ENCODE data around the gene TNRC18. TPM values are rescaled to one million over a fixed set of nuclear protein-coding genes. Genes with fewer than 3 reads are reported as not detected.

TNRC18 gene
- total and polyA plus RNA-seq, 12 donors: 10.1 to 42.3 (median 30.3) TPM

- no peaks in the 10 kb centered on the region for H3K27me3 ChIP-seq
- H3K36me3 ChIP-seq: peaks cover 0 to 7% (median 0%) of the 10 kb centered on the region in 9 donors
- no peak overlapping the region for H3K27ac ChIP-seq
- peaks cover 0 to 21% (median 7%) of the 10 kb centered on the region in 9 donors for H3K4me1 ChIP-seq
- intact Hi-C loops (cut with DNase I): no loop called here
- no peak for DNase-seq
- ATAC-seq: no peak
- H3K4me3 ChIP-seq: no peak overlapping the region
- H3K9me3 ChIP-seq: peaks cover 0 to 17% (median 3%) of the 10 kb centered on the region in 11 donors
- TF ChIP-seq CTCF (IDR thresholded peaks at IDR 0.05): no peak
- 97 to 98% methylated on average over 12 of the region's 12 CpGs for WGBS, 2 donors
These were observed 11.8 kb upstream of the TNRC18 start for GRCh38 chr7:5435291-5436002.

DNA sequence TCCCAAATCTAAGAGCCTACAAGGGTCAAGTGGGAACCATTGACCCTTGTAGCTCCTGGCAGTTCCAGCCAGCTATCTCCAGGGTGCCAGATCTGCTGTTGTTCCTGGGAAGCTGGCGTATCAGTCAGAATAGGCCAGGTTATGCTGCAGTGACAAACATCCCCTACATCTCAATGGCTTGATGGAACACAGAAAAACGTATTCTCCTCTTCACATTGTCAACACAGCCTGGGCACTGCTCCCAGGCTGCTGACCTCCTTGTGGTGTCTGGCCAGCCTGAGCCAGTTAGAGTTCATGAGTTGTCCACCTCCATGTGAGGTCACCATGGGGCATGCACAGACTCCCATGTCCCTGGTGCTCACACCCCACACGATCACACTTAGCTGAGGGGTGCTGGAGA is 9.5 kb upstream of the TNRC18 start:
- no peak for TF ChIP-seq CTCF (IDR thresholded peaks at IDR 0.05)
- ATAC-seq: no peak
- intact Hi-C loops (cut with DNase I): no loop called here
- H3K27ac ChIP-seq: no peak overlapping the region
- H3K4me1 ChIP-seq: peaks cover 17 to 35% (median 25%) of the 10 kb centered on the region in 9 donors
- 79 to 86% methylated on average over 3 of the region's 3 CpGs for WGBS, 2 donors
- no peak overlapping the region for H3K4me3 ChIP-seq
- H3K36me3 ChIP-seq: peaks cover 0 to 7% (median 0%) of the 10 kb centered on the region in 9 donors
- H3K27me3 ChIP-seq: peaks cover 0 to 6% (median 0%) of the 10 kb centered on the region in 7 donors
- no peak for DNase-seq
- H3K9me3 ChIP-seq: peaks cover 0 to 17% (median 3%) of the 10 kb centered on the region in 11 donors

GRCh38 chr7:5432691-5433090 is 9.1 kb upstream of the TNRC18 start:
- H3K27me3 ChIP-seq: peaks cover 0 to 6% (median 0%) of the 10 kb centered on the region in 7 donors
- ATAC-seq (no peak), DNase-seq (no peak)
- peaks cover 20 to 35% (median 27%) of the 10 kb centered on the region in 9 donors for H3K4me1 ChIP-seq
- intact Hi-C loops (cut with DNase I): no loop called here
- TF ChIP-seq CTCF (IDR thresholded peaks at IDR 0.05): no peak
- no peak overlapping the region for H3K27ac ChIP-seq
- peaks cover 0 to 7% (median 0%) of the 10 kb centered on the region in 9 donors for H3K36me3 ChIP-seq
- H3K9me3 ChIP-seq: peaks cover 0 to 14% (median 3%) of the 10 kb centered on the region in 11 donors
- no peak overlapping the region for H3K4me3 ChIP-seq
- 93 to 98% methylated on average over 3 of the region's 3 CpGs for WGBS, 2 donors

- intact Hi-C loops (cut with DNase I): no loop called here
- Histone ChIP-seq H3K36me3 (peaks cover 0 to 7% (median 0%) of the 10 kb centered on the region in 9 donors), H3K27me3 (peaks cover 0 to 6% (median 0%) of the 10 kb centered on the region in 7 donors), H3K4me3 (no peak overlapping the region), H3K4me1 (peaks cover 20 to 39% (median 28%) of the 10 kb centered on the region in 9 donors), H3K9me3 (peaks cover 0 to 6% (median 0%) of the 10 kb centered on the region in 11 donors), H3K27ac (no peak overlapping the region)
- no peak for TF ChIP-seq CTCF (IDR thresholded peaks at IDR 0.05)
- ATAC-seq (no peak), DNase-seq (no peak)
- 69 to 76% methylated on average over 4 of the region's 4 CpGs for WGBS, 2 donors
These were observed 8.0 kb upstream of the TNRC18 start for GRCh38 chr7:5431560-5432015.
